GM19025 (cell line): Measurements from ENCODE around the gene USP40.
A peak's percentile ranks its signal among the peaks of the same experiment; 100 is the strongest.
"Not testable (repeated sequence)": the region's sequence is repeated elsewhere in the genome, so short reads cannot be mapped to it uniquely, and the experiment has no call there.

Experiments used
- ATAC-seq: cut with Tn5 transposase; IDR thresholded peaks from one replicate; pipeline ENCODE4 v1.9.1; 2021; ENCODE audit warnings: mild to moderate bottlenecking, low read depth, moderate library complexity; ENCODE audit not compliant: unreplicated experiment

The USP40 gene, protein sequence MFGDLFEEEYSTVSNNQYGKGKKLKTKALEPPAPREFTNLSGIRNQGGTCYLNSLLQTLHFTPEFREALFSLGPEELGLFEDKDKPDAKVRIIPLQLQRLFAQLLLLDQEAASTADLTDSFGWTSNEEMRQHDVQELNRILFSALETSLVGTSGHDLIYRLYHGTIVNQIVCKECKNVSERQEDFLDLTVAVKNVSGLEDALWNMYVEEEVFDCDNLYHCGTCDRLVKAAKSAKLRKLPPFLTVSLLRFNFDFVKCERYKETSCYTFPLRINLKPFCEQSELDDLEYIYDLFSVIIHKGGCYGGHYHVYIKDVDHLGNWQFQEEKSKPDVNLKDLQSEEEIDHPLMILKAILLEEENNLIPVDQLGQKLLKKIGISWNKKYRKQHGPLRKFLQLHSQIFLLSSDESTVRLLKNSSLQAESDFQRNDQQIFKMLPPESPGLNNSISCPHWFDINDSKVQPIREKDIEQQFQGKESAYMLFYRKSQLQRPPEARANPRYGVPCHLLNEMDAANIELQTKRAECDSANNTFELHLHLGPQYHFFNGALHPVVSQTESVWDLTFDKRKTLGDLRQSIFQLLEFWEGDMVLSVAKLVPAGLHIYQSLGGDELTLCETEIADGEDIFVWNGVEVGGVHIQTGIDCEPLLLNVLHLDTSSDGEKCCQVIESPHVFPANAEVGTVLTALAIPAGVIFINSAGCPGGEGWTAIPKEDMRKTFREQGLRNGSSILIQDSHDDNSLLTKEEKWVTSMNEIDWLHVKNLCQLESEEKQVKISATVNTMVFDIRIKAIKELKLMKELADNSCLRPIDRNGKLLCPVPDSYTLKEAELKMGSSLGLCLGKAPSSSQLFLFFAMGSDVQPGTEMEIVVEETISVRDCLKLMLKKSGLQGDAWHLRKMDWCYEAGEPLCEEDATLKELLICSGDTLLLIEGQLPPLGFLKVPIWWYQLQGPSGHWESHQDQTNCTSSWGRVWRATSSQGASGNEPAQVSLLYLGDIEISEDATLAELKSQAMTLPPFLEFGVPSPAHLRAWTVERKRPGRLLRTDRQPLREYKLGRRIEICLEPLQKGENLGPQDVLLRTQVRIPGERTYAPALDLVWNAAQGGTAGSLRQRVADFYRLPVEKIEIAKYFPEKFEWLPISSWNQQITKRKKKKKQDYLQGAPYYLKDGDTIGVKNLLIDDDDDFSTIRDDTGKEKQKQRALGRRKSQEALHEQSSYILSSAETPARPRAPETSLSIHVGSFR

DNA sequence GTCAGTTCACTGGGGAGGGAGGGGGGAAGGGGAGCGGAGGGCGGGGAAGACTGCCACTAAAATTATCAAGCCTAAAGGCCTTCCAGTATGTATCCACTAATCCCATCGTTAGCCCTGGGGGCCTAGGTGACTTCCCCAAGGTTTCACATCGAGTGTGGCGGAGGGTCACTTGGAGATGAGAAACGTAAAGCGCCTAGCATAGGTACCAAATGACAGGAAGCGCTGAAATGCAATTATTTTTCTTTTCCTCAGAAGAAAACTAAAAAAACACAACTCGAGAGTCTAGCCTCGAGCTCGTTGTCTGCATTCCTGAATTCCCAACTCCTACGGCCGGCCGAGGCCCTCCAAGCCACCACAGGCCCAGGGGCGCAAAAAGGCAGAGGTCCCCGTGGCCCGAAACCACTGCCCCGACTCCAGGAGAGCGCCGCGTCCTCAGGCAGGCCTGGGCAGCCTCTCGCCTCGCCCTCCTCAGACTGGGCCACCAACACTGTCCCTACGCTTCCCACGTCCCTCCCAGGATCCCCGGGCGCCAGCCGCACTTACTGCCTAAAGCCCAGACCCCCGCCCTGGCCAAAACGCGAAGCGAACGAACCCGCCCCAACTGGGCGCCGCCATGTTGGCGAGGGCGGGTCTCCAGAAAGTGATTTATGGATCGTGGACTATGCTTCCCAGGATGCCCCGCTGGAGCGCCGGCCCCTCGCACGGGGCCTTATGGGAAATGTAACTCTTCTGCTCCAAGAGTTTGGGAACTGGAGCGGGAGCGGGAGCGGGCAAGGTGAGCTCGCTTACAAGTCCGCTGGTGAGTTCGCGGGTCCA lies at the start of gene USP40:
Gene USP40, minus strand, starts transcription at position 642 of the 816 bp plus-strand sequence. CDS start 1,228 bp downstream, outside the sequence.
- ATAC-seq, result peak; percentile 68

DNA sequence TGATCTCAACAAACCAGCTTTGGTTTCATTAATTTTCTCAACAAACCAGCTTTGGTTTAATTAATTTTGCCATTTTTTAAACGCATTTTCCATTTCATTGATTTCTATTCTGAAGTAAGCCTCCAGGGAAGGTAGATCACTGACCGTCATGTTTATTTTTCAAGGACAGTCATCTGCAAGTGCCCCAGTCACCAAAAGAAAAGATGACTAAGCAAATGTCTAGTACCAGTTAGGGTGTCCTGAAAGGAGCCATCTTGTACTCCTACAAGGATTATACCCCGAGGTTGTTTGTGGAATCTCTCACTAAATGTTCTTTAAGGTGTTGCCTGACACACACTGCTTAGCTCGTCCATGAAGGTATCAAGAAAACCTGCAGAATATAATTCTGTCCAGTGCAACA lies 44.7 kb upstream of the USP40 start:
- no peak for ATAC-seq

DNA sequence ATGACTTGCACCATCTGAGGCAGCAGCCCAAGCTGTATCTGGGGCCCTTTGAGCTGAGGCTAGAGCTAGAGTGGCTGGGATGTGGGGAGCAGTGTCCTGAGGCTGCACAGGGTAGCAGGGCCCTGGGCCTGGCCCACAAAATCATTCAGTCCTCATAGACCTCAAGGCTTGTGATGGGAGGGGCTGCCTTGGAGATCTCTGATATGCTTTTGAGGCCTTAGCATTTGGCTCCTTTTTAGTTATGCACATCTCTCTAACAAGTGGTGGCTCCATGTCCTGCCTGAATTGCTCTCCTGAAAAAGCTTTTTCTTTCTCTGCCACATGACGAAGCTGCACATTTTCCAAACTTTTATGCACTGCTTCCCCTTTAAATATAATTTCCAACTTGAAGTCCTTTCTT lies 39.1 kb upstream of the USP40 start:
- no peak for ATAC-seq

DNA sequence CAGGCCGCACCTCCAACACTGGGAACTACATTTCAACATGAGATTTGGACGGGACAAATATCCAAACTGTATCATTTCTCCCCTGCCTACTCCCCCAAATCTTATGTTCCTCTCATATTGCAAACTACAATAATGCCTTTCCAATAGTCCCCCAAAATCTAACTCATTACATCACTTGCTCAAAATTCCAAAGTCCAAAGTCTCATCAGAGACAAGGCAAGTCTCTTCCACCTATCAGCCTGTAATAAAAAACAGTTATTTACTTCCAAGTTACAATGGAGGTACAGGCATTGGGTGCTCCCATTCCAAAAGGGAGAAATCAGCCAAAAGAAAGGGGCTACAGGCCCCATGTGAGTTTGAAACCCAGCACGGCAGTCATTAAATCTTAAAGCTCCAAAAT lies 38.2 kb upstream of the USP40 start:
- ATAC-seq, result no peak

DNA sequence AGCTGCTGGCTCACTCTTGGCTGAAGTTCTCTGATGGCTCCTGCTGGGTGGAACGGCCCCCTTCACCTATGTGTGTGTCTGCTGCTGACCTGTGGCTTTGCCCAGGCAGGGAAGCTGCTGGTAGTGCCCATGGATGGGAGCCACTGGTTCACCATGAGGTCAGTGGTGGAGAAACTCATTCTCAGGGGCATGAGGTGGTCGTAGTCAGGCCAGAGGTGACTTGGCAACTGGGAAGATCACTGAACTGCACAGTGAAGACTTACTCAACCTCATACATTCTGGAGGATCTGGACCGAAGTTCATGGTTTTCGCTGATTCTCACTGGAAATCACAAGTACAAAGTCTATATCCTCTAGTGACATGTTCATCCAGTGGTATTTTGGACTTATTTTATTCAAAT lies 36.9 kb upstream of the USP40 start:
- ATAC-seq, result no peak

DNA sequence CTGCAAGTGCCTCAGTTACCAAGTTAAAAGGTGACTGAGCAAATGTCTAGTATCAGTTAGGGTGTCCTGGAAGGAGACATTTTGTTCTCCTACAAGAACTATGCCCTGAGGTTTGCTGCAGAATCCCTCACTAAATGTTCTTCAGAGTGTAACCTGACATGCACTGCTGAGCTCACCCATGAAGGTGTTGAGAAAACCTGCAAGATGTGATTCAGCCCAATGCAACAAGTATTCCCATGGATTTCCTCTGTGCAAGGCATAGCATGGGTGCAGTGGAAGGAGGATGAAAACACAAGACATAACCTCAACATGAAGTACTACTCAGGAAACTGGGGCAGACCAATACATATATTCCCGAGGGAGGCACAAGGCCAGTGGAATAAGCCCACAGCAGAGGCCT lies 35.5 kb upstream of the USP40 start:
- no peak for ATAC-seq

DNA sequence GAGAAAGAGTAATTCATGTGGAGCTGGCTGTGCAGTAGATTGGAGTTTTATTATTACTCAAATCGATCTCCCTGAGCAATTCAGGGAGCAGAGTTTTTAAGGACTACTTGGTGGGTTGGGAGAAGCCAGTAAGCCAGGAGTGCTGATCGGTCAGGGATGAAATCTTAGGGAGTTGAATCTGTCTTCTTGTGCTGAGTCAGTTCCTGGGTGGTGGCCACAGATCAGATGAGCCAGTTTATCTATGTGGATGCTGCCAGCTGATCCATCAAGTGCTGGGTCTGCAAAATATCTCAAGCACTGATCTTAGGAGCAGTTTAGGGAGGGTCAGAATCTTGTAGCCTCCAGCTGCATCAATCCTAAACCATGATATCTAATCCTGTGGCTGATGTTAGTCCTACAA lies 33.8 kb upstream of the USP40 start:
- no peak for ATAC-seq

DNA sequence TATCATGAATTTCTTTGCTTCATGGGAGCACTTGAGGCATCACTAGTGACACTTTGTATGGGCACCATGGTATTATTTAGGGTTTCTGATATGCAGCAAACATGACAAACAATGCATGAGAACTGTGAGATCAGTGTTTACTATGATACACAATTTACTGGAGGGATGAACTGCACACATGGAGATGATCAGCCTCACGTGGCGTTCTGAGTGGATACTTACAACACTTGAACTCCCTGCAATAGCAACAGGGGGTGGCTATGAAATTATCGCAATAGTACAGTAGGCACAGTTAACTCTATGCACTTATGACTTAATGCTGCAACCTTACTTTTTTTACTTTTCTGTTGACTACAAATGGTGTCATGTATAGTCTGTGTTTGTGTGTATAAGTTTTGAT lies 32.4 kb upstream of the USP40 start:
- no peak for ATAC-seq

DNA sequence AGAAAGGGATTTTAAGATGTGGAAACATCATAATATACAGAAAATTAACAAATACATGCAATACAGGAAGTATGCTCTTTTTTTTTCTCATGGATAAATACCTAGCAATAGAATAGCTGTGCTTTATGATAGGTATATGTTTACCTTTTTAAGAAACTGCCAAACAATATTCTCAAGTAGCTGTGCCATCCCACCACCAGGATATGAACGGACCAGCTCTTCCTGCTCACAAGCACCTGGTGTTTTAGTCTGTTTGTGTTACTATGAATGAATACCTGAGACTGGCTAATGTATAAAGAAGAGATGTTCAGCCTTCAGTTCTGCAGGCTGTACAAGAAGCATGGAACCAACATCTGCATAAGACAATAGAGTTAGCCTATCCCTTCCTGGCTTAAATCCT lies 30.9 kb upstream of the USP40 start:
- no peak for ATAC-seq

DNA sequence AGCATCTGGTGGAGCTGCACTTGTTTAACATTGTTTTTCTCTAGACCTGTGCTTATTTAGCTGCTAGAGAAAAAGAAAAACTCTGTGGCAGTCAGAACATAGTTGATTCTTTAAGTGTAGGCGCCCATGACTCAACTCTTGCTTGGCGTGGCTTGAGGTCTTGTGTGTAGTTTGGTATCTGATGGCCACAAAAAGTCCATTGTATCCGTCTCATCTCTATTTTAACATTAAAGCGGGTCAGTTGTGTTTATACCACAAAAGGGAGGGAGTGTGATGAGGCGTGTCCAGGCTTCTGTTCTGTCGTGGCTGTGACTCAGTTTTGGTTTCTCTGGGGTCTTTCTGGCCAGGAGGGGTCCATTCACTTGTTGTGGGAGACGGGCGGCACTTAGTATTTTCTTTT lies 26.6 kb upstream of the USP40 start:
- peak; percentile 69 for ATAC-seq

DNA sequence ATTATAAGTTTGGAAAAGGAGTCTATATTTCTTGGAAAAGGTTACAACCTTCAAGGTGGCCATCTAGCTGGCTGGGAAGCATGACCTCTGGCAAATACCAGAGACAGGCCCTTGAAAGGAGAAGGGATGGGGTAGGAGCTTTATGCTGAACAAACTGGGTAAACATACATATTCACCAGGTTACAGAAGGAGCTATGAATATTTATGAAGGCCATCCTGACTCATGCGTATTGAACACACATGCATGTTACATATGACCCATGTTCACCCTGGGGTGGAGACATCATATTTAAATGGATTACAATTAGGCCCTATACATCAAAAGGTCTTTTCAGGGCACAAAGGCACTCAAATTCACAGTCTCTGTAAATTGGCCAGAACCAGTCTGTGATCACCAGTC lies 26.1 kb upstream of the USP40 start:
- ATAC-seq, result not testable (repeated sequence)

DNA sequence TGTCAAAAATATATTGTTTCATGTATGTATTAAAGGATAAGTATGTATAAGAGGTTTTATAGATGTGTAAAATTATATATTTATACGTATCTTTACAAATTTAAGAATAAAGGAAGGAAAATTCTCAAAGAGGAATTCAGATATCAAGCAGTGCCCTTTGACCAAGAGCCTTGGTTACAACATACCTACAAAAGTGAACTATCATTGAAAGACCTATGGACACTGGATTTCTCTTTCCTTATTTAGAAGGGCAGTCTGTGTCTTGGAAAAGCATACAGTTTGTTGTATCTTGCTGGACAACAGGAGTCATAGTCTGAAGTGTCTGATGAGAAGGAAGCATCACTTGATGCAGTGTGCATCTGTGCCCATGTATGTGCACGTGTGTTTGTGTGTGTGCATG lies 21.8 kb upstream of the USP40 start:
- ATAC-seq, result no peak

DNA sequence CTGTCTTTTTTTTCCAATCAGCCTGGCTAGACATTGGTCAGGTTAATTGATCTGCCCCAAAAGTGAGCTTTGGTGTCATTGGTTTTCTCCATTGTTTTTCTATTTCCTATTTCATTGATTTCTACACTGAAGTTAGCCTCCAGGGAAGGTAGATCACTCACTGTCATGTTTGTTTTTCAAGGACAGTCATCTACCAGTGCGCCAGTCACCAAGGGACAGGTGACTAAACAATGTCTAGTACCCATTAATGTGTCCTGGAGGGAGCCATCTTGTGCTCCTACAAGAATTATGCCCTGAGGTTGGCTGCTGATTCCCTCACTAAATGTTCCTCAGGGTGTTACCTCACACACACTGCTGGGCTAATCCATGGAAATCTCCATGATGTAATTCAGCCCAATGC lies 17.6 kb upstream of the USP40 start:
- ATAC-seq, result no peak

DNA sequence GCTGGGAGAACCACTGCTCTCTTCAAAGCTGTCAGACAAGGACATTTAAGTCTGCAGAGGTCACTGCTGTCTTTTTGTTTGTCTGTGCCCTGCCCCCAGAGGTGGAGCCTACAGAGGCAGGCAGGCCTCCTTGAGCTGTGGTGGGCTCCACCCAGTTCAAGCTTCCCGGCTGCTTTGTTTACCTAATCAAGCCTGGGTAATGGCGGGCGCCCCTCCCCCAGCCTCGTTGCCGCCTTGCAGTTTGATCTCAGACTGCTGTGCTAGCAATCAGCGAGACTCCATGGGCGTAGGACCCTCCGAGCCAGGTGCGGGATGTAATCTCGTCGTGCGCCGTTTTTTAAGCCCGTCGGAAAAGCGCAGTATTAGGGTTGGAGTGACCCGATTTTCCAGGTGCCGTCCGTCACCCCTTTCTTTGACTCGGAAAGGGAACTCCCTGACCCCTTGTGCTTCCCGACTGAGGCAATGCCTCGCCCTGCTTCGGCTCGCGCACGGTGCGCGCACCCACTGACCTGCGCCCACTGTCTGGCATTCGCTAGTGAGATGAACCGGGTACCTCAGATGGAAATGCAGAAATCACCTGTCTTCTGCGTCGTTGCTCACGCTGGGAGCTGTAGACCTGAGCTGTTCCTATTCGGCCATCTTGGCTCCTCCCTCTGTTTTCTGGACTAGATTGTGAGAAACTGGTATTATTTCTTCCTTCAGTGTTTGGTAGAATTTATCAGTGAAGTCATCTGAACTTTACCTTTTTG lies 16.8 kb upstream of the USP40 start:
- ATAC-seq, result not testable (repeated sequence)

DNA sequence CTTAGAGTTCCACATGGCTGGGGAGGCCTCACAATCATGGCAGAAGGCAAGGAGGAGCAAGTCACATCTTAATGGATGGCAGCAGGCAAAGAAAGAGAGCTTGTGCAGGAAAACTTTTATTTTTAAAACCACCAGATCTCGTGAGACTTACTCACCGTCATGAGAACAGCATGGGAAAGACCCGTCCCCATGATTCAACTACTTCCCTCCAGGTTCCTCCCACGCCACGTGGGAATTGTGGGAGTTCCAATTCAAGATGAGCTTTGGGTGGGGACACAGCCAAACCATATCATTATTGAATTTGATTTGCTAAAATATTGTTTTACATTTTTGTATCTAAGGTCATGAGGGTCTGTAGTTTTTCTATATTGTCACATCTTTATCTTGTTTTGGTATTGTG lies 10.8 kb upstream of the USP40 start:
- ATAC-seq, result not testable (repeated sequence)

DNA sequence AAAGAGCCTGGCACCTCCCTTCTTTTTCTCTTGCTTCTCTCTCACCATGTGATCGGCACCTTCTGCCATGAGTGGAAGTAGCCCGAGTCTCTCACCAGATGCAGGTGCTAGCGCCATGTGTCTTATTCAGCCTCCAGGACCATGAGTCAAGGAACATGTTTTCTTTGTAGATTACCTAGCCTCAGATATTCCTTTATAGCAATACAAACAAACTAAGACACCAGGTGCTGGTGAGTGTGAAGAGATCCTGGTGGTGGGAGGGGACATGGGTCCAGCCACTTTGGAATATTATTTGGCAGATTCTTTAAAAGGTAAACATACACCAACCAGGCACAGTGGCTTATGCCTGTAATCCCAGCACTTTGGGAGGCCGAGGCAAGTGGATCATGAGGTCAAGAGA lies 5.9 kb upstream of the USP40 start:
- ATAC-seq, result no peak

DNA sequence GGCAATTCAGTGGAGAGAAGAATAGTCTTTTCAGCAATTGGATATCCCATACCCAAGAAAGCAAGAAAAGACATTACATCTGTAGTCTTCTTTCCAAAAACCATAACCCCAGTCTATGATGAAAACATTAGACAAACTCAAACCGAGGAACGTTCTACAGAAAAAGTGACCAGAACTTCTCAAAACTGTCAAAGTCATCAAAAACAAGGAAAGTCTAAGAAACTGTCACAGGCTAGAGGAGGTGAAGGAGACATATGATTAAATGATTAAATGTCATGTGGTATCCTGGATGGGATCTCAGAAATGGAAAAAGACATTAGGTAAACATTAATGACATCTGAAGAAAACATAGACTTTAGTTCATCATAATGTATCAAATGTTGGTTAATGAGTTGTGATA lies 4.9 kb upstream of the USP40 start:
- no peak for ATAC-seq

DNA sequence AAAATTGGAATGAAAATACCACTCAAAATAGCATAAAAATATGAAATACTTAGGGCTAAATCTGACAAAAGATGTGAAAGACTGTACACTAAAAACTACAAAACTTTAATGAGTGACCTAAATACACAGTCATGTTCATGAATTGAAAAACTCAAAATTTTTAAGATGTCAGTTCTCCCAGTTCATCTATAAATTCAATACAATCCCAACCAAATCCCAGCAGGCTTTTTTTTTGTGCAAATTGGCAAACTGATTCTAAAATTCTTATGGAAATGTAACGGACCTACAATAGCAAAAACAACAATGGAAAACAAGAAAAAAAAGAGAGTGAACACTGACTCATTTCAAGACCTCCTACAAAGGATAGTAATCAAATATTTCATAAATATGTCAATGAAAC lies 4.4 kb upstream of the USP40 start:
- ATAC-seq, result no peak

DNA sequence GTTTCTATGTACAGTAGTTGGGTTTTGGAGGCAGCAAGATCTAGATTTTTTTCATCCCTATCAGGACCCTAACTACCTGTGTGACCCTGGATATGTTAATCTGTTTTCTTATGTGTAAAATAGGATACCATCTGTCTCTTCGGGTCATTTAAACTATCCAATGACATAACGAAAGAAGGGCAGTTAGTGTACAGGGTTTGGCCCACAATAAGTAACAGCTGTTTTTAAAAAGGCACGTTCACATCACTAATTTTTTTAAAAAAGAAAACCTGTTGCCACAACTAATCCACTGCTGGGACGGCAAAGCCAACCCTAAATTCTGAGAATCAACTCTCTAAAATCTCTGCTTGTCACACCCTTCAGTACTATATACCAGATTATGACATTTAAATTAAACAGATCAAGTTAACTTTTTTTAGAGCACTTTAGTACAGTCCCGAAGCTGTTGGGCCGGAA lies 869 bp downstream of the USP40 start:
- peak; percentile 22 for ATAC-seq
